GM21526 (cell line): ENCODE data around the gene PHYH.
"Not testable (repeated sequence)": the region's sequence is repeated elsewhere in the genome, so short reads cannot be mapped to it uniquely, and the experiment has no call there.

Experiments
- ATAC-seq: cut with Tn5 transposase; IDR thresholded peaks from one replicate; pipeline ENCODE4 v1.9.1; 2021; ENCODE audit warnings: moderate library complexity; ENCODE audit not compliant: unreplicated experiment, low FRiP score

PHYH gene

DNA sequence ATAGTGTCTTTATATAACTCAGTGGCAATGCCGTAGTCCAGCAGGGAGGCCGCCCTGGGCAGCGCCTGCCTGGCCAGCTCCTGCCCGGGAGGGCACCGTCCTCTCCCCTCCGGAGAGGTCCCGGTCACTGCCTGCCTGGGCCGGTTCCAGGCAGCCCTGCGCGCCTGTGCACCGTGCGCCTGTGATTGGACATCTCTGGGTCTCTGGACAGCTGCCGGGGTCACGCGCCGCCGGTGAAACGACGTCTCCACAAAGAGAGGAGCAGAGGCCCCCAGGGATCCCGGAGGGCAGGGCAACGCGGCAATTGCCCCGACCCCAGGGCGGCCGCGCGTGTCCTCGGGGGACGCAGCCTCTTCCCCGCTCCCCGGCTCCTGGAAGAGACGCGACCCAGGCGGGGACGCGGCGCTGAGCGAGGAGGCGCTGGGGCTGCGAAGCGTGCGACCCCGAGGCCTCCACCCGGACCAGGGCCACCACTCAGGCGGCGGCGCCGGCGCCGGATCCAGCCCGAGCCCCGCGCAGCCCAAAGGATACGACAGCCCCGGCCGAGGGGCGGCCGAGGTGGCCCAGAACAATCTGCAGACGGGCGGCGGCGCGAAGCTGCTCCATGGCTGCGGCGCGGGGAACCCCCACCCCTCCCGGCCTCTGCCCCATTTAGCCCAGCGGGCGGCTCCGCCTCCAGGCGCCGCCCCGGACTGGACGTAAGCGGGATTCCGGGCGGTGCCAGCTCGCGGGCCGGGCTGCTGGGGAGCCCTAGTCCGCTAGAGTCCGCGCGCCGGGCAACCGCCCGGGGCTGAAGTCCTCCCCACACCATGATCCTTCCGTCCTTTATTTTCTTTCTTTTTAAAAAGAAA lies at the start of gene PHYH:
Gene PHYH, minus strand, starts transcription at position 628 of the 851 bp plus-strand sequence. Its CDS starts 22 bp downstream, at position 606.
- peak; percentile 62 for ATAC-seq

- peak; percentile 45 for ATAC-seq
These were observed 48.6 kb upstream of the PHYH start, which contains the start of gene SEPHS1 for GRCh38 chr10:13348216-13349017. Gene SEPHS1 (minus strand): TSS chr10:13348293. CDS start chr10:13344950, 3,343 bp downstream.

DNA sequence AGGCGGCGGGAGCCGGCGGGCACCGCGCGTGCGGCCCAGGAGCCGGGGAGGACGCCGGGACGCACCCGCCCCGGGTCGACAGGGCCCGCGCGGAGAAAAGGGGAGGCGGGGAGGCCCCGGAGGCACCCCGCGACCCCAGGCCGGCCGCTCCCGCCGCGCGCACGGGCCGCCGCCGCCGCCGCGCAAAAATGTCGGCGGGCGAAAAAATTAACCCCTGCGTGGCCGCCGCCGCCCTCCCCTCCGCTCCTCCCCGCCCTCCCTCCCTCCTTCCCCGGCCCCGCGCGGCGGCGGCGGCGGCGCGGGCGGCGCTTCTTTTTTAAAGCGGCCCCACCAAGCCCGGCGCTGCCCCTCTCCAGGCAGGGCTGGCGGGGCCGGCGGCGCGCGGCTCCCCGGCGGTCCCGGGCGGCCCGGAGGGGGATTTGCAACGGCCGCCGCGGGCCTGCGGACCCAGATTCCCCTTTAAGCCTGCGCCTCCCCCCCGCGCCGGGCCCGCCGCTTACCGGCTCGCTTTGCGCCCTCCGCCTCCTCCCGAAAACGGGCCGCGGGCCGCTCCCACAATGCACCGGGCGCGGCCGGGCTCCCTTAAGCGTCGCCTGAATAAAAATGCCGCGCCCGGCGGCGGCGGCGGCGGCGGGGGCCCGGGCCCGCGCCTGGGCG lies 47.8 kb upstream of the PHYH start:
- peak; percentile 41 for ATAC-seq

DNA sequence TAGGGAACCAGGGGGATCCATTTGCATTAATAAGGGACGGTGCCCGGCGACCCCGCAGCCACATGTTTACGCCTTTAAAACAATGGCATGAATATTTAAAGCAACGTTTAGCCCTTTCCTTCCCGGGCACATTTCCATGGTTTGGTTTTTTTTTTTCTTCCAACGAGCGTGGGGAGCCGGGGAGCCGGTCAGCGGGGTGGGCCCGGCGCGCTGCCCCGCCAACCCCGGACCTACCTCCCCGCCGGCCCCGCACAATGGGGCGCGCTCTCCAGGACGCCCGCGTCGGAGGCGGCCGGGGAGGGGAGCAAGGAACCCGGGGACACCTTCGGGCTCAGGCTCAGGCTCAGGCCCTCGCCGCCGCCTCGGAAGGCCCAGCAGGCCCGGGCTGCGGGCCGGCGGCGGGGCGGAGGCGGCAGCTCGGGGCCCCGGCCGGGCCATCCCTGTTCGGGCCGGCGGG lies 47.2 kb upstream of the PHYH start:
- peak; percentile 30 for ATAC-seq

DNA sequence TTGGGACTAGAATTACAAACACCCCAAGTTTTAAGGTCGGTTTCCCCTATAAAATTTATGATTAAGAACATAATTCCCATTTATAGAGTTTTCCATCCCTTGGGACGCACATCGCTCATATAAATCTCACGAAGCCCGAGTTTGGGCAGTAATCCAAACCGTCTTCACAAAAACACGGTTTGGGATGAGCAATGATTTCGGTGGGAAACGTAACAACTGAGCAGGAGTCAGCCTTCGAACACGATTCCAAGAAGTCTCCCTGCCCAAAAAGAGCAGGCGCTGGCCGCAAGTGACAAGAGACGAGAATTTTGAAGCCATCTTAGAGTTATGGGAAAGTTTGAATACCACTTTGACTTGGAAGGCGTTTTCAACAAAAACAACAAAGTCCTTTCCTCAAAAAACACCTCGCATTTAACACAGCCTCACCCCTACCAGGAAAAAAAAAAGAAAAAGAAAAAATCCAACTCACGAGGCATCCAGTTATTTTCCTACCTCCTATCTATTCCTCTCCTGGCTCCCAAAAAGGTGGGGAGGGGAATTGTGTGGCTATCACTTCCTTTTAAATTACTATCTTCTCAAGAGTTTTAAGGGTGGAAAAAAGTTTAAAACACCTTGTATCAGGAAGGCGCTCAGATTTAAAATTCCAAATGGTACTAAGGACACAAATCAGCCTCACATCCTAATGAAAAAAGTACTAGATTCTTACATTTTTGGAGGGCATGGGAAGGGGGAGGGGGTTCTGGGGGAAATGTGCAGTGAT lies 46.6 kb upstream of the PHYH start:
- ATAC-seq: no peak

- peak; percentile 87 for ATAC-seq
These were observed 40.9 kb upstream of the PHYH start for GRCh38 chr10:13340626-13341376.

GRCh38 chr10:13340068-13340467 lies 40.2 kb upstream of the PHYH start:
- no peak for ATAC-seq

DNA sequence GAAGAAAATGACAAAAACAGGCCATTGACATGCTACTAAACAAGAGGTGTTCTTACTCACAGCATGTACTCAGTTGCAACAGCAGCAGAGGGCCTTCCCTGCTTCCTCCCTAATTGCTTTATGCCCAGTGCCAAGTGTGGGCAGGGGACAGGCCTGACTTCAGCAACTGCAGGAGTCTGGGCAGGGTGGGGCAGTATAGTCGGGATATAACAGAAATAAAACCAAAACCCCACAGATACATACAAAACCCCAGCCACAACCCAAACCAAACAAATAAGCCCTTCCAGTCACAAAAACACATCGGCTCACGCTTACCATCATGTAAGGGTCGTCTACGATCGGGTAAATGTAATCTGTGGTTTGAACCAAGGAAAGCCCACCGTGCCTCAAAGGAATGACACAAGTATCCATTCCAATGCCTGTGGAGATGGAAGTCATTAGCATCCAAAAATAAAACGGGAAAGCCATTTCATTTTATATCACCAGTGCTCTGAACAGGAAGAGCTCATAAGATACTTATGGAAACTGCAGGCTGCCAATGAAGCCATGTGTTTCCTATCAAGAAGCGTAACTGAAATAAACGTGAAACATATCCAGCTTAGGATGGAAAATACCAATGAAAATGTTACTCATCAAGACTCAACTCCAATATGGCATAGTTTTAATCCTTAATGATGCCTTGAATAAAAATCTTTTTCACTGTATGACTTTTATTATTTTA lies 38.7 kb upstream of the PHYH start:
- no peak for ATAC-seq

- ATAC-seq: no peak
These were observed 37.9 kb upstream of the PHYH start for GRCh38 chr10:13337827-13338196.

- no peak for ATAC-seq
These were observed 37.4 kb upstream of the PHYH start for GRCh38 chr10:13337128-13337826.

DNA sequence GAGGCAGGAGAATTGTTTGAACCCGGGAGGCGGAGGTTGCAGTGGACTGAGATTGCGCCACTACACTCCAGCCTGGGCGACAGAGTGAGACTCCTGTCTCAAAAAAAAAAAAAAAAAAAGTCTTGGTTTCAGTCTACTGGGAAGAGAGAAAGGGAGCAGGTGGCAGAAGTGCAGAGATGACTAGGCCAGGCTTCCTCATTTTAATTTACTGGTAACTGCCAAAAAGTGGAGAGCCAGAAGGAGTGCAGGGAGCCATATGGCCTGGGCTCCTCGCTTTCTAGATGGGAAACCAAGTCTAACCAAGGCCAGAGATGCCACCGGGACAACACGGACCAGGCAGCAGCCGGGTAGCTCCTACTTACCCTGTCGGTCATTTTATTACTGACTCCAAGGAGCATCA lies 36.0 kb upstream of the PHYH start:
- no peak for ATAC-seq

- ATAC-seq: no peak
These were observed 34.7 kb upstream of the PHYH start for GRCh38 chr10:13334556-13334955.

GRCh38 chr10:13331646-13332045 lies 31.8 kb upstream of the PHYH start:
- ATAC-seq: no peak

DNA sequence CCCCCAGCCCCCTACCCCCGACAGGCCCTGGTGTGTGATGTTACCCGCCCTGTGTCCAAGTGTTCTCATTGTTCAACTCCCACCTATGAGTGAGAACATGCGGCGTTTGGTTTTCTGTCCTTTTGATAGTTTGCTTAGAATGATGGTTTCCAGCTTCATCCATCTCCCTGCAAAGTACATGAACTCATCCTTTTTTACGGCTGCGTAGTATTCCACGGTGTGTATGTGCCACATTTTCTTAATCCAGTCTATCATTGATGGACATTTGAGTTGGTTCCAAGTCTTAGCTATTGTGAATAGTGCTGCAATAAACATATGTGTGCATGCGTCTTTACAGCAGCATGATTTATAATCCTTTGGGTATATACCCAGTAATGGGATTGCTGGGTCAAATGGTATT lies 31.1 kb upstream of the PHYH start:
- not testable (repeated sequence) for ATAC-seq

- ATAC-seq: no peak
These were observed 29.7 kb upstream of the PHYH start for GRCh38 chr10:13329565-13329964.

- no peak for ATAC-seq
These were observed 28.7 kb upstream of the PHYH start for GRCh38 chr10:13328613-13329012.

GRCh38 chr10:13328126-13328525 lies 28.3 kb upstream of the PHYH start:
- no peak for ATAC-seq

DNA sequence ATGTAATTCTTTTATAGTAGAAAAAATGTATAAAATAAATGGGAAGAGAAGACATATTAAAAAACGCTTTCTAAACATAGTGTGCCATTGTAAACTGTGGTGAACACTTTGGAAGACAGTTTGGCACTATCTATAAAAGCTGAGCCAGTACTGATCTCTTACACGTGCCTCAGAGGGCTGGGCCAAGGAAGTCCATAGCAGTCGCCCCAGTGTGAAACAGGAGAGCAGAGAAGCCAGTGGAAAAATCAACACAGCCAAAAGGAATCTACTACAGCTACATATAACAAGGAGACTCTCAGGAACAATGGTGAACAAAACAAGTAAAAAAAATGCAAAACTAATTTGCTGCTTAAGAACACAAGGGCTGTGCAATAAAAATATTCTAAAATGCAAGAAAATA lies 27.7 kb upstream of the PHYH start:
- no peak for ATAC-seq
